Stimulated activated CD4-positive, alpha-beta T cell treated with anti-CD3 and anti-CD28 coated beads, Interleukin-15, amount 100 ng/mL, for 1 hour (primary cell): Measurements from ENCODE around the gene GPR162.

Experiments
- DNase-seq, 2 donors: peaks; one replicate each; pipeline ENCODE4 v3.0.0-alpha.2; 2020; ENCODE audit warnings: low read depth in 1 of 2, low spot score in 1 of 2

GPR162 gene

GRCh38 chr12:6834254-6834653 is 12.6 kb downstream of the GPR162 start:
- no peak for DNase-seq

- DNase-seq, result no peak
Measured at GRCh38 chr12:6834873-6835272, 13.3 kb downstream of the GPR162 start.

- no peak for DNase-seq
Measured at GRCh38 chr12:6836851-6837250, 15.2 kb downstream of the GPR162 start.

- no peak for DNase-seq
Measured at GRCh38 chr12:6837370-6838060, 15.9 kb downstream of the GPR162 start.

DNA sequence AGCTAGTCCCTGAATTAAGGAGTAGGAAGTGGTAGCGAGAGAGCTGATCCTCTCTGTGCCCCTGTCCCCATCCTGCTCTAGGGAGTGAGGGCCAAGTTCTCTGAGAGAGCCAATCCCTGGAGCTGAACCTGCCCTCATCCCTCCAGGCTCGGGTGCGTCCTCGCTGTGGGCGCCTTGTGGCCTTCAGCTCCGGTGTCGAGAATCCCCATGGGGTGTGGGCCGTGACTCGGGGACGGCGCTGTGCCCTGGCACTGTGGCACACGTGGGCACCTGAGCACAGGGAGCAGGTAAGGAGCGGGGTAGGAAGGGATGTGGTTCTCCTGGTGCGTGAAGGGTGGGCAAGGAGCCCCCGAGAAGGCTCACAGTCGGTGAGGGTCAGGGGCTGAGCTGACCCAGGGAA is 17.2 kb downstream of the GPR162 start:
- no peak for DNase-seq

DNA sequence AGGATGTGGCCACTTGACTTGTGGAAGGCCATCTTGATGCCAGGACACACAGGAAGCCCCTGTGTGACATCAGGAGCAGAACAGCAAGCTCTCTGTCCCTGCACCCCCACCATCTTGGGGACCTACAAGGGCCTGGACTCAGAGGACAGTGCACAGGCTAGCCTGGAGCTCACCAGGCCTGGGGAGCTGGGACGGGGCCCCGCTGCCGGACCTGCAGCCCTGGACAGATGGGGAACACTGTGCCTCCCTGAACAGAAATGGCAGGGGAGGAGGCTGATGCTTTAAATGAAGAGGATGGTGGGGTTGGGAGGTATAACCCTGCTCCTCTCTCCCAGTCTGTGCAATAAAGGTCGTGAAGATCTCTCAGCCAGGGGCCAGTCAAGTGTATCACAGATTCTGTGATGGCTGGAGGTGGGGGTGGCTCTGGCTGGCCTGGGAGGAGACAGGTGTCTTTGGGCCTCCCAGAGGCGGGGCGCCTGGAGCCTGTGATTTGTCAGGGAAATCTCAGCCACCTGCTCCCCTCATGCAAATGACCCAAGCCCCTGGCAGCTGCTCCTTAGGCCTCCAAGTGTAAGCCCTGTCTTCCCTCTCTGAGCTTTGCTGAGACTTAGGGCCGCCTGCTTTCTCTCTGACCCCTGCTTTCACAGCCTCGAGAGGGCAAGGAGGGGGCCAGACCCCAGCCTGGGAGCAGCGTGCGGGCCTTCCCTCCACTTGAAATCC is 18.0 kb downstream of the GPR162 start:
- no peak for DNase-seq

GRCh38 chr12:6840330-6840729 is 18.7 kb downstream of the GPR162 start:
- DNase-seq, result no peak

- no peak for DNase-seq
Measured at GRCh38 chr12:6840761-6841515, 19.3 kb downstream of the GPR162 start, which contains the start of gene GNB3. Gene GNB3, plus strand, starts transcription at chr12:6840925. Its CDS starts 363 bp downstream, at chr12:6841288.

- DNase-seq, result no peak
Measured at GRCh38 chr12:6842075-6842474, 20.5 kb downstream of the GPR162 start.

DNA sequence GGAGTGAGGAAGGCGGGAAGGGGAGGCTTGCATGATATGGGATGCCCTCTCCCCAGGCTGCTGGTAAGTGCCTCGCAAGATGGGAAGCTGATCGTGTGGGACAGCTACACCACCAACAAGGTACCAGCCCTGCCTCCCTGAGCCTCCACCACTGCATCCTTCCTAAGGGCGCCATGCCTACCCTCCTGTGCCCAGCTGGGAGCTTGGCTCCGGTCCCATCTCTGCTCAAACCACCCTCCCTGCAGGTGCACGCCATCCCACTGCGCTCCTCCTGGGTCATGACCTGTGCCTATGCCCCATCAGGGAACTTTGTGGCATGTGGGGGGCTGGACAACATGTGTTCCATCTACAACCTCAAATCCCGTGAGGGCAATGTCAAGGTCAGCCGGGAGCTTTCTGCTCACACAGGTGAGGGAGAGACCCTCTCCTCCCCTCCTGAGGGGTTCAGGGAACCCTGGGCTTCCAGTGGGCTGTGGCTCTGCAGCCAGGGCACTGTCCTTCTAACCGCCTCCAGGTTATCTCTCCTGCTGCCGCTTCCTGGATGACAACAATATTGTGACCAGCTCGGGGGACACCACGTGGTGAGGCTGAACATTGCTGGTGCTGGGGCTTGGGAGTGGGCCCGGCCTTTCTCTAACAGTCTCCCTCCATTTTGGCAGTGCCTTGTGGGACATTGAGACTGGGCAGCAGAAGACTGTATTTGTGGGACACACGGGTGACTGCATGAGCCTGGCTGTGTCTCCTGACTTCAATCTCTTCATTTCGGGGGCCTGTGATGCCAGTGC is 21.7 kb downstream of the GPR162 start:
- no peak for DNase-seq

DNA sequence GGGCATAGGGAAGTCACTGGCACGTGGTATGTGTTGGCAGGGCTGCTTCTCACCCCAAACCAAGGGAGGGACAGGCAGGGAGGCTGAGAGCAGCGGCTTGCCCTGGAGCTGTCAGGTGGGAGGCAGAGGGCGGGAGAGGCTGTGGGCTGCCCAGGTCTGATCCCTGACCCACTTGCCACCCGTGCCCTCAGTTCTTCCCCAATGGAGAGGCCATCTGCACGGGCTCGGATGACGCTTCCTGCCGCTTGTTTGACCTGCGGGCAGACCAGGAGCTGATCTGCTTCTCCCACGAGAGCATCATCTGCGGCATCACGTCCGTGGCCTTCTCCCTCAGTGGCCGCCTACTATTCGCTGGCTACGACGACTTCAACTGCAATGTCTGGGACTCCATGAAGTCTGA is 23.8 kb downstream of the GPR162 start:
- no peak for DNase-seq

GRCh38 chr12:6846316-6846869 is 24.8 kb downstream of the GPR162 start:
- DNase-seq, result no peak

DNA sequence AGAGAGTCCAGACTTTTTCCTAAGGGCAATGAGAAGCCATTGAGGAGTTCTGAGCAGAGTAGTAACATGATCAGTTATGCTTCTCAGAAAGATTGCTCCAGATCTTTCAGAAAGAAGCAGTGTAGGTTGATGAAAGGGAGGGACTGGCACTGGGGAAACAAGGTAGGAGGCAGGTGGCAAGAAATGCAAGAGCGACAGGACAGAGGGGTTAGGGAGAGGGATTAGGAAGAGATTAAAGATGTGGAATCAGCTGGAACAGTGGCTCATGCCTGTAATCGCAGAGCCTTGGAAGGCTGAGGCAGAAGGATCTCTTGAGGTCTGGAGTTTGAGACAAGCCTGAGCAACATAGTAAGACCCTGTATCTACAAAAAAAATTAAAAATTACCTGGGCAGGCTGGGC is 26.1 kb downstream of the GPR162 start:
- DNase-seq, result no peak

GRCh38 chr12:6849427-6849826 is 27.8 kb downstream of the GPR162 start:
- no peak for DNase-seq

- no peak for DNase-seq
Measured at GRCh38 chr12:6849976-6850560, 28.4 kb downstream of the GPR162 start.

DNA sequence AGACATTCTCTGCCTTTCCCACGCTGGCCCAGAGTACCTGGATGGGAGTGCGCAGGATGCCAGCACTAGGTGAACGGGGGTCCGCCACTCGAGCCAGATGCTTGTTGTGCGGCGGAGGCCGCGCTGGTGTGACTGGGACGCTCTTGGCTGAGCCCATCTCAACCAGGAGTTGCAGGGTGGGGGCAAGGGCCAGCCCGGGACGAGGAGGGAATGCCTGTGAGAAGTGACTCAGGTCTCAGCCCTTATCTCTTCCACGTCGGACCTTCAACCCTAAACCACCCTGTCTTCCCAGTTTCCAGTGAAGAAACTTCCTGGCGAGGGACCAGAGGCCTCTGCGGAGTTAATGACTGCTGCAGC is 29.2 kb downstream of the GPR162 start:
- DNase-seq, result no peak

- DNase-seq, result peak; percentile 73 to 79
Measured at GRCh38 chr12:6851153-6851920, 29.7 kb downstream of the GPR162 start, which contains the start of gene CDCA3. Gene CDCA3, minus strand, starts transcription at chr12:6851286. Its CDS starts 334 bp downstream, at chr12:6850952.

DNA sequence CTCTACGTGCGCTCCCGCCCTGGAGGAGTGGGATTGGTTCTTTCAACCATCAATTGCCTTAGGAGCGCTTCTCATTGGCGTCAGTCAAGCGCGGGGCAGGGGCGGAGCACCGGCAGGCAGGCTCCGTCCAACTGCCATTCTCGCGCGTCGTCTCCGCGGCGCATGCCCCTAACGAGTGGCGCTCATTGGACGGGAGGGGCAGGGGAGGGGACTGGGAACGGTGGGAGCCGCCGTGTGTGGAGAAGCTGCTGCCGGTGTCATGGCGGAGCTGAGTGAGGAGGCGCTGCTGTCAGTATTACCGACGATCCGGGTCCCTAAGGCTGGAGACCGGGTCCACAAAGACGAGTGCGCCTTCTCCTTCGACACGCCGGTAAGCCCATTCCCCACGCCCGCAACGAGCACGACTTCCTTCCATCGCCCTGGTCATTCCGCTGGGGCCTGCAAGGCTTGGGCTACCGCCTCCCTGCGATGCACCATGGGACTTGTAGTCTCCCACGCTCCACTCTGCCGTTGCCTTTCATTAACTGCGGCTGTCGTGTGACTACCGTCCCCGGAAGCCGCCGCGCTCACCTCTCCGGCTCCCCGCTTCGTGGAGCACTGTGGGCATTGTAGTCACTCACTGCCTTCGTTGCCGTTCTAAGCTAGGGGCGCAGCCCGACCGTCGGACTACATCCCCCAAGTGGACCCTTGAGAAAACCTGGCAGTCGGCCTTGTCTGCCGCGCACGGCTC is 30.5 kb downstream of the GPR162 start, which contains the start of gene USP5:
Gene USP5 (plus strand): TSS at position 230 of the 730 bp plus-strand sequence. CDS start 30 bp downstream, at position 260.
- DNase-seq, result peak; percentile 90 to 96
